ENCODE measurements around the gene RPS6KA5.
"Not testable (repeated sequence)": the region's sequence is repeated elsewhere in the genome, so short reads cannot be mapped to it uniquely, and the experiment has no call there.

The RPS6KA5 gene

DNA sequence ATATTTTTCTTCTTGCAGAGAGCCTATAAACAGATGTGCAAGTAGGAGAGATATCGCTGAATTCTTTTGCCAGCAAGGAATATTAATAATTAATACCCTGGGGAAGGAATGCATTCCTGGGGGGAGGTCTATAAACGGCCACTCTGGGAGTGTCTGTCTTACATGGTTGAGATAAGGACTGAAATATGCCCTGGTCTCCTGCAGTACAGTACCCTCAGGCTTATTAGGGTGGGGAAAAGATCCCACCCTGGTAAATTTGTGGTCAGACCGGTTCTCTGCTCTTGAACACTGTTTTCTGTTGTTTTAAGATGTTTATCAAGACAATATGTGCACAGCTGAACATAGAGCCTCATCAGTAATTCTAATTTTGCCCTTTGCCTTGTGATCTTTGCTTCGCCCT, 236.9 kb downstream of the RPS6KA5 start:
- not testable (repeated sequence) for DNase-seq

DNA sequence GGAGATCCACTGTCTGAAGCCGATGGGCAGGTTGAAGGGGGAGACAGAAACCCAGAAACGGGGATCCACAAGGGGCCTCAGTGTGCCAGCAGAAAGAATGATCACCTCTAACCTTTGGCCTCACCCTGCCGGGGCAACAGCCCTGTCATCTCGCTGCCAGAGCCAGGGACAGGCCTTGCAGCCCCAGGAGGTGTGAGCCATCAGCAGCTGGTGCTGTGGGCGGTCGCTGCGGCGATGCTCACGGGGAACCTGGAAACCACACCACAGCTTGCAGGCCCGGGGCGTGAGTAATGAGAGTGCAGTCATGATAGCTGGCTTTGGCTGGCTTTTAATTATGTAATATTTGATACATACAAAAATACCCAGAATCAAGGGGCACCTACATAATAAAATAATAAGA, 239.5 kb downstream of the RPS6KA5 start:
- DNase-seq: no peak

DNA sequence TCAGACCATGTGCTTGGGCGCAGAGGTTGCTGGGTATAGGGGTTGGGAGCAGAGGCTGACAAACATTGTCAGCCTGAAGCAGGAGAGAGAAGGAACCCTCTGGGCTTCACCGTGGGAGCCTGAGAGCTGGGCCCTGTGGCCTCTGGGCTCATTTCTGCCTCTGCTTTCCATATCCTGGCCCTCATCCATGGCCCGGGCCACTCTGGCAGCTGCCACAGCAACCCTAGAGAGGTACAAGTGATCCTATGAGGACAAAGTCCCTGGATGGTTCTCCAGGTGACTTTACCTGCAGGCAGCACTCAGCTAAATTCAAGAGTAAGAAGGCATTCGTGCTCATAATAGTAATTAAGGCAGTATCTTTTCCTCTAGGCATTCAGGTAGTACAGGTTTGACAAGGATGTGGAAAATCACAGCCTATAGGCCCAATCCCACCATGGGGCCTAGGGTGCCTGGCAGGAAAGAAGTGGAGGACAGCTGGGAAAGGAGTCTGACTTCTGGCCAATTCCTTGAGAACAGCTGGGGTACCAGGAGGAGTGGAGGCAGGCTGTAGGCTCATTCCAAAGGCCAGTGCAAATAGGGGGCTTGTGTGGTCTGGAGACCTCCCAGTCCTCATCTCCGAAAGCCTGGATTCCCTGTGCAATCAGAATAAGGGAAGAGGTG, 240.6 kb downstream of the RPS6KA5 start:
- DNase-seq: no peak

DNA sequence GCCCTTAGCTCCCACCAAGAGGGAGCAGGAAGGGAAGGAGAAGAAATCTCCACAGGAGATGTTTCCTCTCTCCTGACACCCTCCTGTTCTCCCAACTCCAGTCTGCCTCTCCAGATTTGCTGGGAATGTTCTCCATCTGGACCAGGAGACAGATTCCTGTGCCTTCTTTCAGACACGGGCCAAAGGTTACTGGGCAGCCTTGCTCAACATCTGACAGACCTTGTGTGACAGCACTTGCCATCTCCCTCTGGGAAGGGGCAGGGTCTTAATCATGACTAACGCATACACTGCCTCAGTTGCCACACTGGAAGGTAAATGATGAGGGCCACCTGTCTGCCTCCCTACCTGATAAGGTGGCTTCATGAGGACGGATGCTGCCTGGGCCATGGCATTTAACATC, 241.7 kb downstream of the RPS6KA5 start:
- no peak for DNase-seq

DNA sequence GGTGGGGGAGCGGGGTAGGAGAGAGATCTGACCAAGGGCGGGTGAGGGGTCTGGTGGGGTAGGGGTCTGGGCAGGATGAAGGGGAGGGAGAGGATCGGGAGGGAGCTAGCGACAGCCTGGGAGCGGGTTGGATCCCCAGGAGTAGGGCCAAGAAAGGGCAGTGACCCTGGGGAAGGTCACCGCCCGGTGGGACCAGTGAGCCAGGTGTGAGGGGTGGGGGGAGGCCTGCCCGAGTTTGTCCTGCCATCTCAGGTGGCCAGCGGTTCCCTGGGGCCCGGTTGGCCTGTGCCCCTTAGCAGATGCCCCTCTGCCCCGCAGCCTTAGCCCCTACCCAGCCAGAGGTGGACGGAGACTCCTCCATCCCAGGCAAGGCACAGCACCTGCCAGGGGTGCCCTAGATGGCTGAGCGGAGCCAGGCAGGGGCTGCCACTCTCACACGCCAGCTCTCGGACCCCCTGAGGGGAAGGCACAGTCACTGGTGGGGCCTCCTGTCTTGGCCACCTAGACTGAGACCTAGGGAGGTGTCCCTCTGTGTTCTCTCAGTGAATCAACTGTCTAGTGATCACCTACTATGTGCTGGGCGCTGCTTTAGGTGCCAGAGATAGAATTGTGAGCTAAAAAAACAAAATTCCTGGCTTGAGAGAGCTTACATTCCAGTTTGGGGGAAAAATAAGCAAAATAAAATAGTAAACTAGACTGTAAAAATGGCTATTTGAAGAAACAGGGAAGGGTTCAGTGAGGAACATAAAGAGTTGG, 243.6 kb downstream of the RPS6KA5 start:
- DNase-seq: no peak

DNA sequence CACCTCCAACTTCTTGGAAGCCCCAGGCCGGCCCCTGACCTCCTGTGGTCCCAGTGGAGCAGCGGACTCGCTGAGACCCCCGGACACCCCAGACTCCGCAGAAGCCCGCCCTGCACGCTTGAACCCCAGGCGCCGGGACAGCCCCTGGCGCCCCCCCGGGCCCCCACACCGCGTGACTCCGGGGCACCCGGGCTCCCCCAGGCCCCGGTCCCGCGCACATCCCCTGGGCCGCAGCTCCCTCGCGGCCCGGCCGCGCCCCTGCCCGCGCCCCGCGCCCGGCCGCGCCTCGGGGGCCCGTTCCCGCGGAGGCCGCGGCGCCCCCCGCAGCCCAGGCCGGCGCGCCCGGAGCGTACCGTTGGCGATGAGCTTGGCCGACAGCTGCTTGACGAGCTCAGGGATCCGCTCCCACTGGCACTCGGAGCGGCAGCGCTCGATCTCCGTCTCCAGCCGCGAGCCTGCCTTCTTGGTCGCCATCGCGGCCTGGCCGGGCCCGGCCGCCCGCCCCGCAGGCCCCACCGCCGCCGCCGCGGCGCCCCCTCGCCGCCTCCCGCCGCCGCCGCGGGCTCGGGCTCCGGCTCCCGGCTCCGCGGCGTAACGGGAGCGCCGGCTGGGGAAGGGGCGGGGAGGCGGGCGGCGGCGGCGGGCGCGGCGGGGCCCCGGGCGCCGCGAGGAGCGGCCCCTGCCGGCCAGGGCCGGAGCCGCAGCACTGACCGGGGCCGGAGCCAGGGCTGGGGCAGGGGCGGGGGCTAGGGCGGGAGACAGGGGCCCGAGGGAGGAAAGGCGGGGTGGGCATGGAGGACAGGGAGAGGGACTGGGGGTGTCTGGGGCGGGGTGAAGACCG, 244.4 kb downstream of the RPS6KA5 start, which contains the start of gene TTC7B:
Gene TTC7B (minus strand): TSS at position 609 of the 841 bp plus-strand sequence. CDS start 135 bp downstream, at position 474.
- no peak for DNase-seq

DNA sequence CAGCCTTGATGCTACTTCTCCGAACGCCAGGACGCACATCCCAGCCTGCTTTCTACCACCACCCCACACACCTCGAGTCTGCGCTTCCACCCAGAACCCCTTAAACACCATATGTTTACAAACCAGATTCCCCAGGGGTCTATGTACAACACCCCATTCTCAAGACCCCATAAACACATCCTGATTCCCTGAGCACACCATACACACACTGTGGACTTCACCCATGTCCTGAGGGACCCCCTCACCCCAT, 244.9 kb downstream of the RPS6KA5 start:
- no peak for DNase-seq

DNA sequence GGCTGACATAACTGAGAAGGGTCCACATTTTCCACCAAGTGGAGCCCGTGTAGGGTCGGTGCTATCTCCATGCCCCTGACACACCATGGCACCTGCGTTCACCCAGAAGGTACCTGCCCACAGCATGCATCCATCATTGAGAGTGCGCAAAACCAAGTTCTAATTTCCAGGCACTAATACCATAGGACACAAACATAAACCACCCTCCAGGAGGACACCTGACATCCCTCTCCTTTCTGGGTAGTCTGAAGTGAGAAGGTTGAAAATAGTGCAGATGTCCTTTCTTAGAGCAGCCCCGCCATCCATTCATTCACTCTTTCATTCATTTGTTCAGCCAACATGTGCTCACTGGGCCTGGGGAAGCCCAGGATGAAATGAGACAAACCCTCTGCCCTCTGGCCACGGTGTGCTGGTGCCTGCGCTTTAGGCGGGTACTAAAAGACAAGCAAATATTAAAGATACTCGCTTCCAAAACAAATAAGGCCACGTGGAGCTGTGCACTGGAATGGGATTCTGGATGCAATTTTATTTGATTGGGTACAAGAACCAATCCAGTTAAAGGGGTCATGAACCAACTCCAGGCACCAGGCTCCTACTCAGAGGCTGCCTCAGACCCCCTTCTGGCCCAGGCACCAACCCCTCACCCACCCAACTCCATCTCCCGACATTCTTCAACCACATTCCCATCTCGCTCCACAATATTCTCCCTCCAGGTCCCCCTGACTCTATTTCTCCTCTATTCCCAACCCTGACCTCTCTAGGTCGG, 245.5 kb downstream of the RPS6KA5 start:
- no peak for DNase-seq

DNA sequence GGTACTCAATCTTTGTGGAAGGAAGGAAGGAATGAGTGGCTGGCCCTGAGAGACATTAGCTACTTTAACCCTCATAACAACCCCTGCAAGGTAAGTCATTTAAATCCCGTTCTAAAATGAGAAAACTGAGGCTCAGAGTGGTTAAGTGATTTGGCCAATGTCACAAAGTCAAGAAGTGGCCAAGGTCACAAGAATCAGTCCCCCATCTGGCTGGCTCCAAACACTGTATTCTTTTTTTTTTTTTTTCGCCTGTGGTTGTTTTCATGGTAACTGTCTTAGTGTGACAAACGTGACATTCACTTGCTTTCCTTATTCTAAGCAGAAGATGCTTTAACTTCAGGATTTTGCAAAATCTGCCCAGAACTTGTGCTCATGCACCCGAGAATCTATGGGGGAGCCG, 247.0 kb downstream of the RPS6KA5 start:
- DNase-seq: no peak

DNA sequence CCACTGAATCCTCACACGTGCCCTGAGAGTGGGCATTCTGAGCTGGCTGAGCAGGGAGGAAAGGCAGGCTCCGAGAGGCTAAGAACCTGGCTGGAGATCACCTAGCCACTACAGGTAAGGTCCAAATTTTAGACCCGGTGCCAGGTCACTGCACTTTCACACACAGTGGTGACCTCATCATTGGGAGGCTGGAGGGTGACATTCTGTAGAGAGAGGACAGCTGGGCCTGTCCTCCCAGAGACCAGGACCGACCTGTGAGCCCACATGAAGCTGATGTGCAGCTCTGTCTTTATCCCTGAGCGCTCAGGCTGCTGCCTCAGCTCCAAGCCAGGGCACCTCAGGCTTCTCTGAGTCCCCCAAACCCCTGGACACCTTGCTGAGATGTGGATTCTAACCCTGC, 248.3 kb downstream of the RPS6KA5 start:
- DNase-seq: no peak

DNA sequence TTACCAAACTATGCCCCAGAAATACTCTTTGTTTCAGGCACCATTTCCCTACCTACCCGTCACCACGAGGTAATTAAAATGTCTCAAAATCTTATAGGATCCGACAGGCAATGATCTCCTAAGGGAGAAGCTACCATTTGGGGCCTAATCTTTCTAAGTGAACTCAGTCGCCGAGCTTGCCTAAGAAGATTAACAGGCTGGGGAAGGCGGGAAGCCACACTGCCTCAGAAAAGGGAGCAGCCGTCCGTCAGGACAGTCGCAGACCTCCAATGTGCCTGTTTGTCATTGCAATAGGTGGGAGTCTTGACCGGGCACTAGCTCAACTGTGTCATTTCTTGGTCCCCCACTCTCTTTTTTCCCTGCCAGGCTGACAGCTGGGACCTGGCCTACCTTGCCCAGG, 248.8 kb downstream of the RPS6KA5 start:
- no peak for DNase-seq

DNA sequence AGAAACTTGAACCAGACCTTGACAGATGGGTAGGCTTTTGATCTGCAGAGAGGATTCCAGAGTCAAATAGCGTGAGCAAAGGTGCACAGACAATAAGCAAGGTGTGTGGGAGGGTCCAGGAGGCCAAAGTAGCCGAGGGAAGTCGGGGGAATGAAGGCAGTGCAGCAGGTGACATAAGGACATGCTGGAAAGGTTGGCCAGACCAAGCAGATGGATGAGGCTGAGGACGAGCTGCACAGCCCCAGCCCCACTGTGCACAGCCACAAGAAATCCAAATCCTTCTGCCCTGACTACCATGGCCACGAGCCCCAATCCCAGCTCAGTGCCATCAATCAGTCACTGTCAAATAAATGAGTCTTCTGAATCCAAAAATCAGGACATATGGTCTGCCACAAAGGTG, 249.6 kb downstream of the RPS6KA5 start:
- no peak for DNase-seq

DNA sequence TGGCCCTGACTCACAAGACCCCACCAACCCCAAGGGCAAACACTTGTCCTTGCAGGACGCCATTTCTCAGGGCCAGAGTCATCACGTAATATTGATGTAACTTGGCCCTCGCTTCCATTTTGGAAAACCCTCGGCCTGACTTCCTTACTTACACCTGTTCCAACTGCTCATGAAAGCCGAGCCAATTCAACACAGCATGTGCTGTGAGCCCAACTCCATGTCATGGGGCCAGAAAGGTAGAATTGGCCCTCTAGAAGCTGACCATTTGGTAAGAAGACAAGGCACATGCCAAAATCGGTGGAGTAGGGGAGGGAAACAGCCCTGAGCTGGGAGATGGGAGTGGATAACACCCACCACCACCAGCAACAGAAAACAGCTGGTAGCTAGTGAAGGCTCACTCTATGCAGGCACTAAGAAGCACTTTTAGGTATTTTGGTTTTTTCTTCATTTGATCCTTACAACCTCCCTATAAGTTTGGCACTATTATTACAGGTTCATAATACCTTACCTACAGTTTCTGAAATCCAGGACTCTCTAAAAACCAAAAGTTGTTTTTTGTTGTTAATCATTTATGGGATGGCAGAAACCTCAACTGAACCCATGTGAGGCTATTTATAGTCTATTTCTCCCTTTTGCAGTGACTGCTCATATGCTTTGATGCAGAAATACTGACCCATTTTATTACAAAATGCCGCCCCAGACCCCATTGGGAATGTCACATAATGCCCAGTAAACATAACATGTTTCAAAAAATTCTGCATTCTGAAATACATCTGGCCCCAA, 250.7 kb downstream of the RPS6KA5 start:
- DNase-seq: no peak

DNA sequence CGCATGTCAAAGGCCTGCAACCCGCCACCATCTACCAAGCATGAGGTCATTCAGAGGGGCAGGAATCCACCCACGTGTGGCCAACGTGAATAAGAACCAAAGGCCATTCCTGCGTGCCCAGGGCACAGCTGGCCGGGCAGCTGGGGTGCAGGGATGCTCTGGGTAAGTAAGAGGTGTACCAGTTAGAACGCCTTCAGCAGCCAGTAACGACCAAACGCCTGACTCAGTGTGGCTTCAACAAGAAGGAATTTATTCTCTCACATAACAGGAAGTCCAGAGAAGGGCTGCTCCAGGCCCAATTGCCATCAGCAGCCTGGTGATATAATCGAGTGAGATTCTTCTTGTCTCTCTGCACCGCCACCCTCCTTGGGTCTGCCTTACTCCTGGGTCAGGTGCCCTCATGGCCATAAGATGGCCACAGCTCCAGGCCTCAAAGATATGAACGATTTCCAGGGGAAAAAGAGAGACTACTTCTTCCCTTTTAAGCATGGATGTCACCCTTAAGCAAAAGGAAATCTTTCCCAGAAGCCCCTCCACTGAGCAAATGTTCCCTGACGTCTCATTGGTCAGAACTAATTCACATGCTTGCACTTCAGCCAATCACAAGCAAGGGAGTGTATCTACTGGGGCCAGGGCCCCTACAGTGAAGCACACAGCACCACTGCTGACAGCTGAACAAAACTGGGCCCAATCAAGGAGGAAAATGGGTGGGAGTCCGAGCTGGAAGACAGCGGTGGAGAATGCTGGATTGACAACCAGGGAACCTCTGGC, 251.5 kb downstream of the RPS6KA5 start:
- no peak for DNase-seq

DNA sequence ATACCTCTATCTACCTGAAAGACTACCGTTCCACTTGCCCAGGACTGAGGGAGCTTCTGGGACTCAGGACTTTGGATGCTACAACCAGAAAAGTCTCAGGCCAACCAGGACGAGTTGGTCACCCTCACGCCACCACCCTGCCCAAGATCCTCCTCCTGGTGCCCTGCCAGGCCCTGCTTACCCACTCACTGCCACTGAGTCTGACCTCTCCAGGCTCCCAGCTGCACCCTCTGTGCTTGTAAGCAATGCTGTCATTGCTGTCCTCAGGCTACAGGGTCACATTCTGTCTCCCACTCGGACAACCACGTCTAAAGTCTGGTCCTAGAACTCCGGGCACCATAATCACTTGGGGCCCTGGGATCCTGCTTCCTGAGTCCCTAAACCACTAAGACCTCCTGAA, 253.4 kb downstream of the RPS6KA5 start:
- DNase-seq: no peak

DNA sequence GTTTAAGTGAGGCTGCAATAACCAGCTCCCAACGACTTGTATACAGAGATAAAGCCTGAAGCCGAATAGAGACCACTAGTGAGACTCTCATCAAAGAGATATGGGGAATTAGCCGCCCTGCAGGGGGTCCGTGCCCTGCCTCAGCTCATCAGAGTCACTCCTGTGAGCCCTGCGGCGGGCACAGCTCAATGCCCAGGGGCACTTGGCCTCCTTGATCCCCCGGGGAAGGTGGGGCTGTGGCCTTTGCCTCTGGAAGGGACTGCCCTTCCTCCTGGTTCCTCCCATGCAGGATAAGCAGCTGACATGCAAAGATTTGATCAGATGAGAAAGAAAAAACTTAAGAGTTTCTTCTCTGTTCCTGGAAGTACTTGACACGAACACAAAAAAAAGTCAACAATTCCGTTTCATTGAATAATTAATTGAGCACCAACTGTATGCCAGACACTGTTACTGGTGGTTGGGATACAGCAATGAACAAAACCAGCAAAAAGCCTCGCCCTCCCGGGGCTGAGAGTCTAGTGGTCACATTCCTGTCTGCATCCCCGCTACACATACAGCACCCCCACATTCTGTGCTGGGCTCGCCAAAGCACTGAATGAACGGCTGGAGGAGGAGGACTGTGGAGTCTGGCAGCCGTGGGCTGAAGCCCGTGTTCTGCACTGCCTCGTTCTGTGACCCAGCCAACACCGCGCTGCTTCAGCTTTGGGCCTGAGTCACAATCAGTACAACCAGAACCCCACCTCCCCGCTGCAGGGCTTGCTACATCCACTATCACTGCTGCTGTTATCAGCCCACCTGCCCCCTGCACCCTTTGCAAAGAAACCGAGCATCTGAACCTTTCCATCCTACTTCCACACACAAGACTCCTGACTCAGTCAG, 254.5 kb downstream of the RPS6KA5 start:
- no peak for DNase-seq

DNA sequence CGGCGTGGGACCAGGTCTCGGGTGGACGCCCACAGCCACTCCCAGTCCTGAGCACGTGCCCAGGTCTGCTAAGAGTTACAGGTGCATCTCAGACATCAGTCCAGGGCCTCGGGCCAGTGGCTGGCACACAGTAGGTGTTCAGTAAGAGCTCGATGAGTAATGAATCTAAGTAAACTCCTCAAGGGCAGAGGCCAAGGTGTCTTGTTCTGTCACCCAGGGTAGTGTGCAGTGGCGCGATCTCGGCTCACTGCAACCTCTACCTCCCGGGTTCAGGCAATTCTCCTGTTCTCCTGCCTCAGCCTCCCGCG, 255.4 kb downstream of the RPS6KA5 start:
- DNase-seq: no peak

DNA sequence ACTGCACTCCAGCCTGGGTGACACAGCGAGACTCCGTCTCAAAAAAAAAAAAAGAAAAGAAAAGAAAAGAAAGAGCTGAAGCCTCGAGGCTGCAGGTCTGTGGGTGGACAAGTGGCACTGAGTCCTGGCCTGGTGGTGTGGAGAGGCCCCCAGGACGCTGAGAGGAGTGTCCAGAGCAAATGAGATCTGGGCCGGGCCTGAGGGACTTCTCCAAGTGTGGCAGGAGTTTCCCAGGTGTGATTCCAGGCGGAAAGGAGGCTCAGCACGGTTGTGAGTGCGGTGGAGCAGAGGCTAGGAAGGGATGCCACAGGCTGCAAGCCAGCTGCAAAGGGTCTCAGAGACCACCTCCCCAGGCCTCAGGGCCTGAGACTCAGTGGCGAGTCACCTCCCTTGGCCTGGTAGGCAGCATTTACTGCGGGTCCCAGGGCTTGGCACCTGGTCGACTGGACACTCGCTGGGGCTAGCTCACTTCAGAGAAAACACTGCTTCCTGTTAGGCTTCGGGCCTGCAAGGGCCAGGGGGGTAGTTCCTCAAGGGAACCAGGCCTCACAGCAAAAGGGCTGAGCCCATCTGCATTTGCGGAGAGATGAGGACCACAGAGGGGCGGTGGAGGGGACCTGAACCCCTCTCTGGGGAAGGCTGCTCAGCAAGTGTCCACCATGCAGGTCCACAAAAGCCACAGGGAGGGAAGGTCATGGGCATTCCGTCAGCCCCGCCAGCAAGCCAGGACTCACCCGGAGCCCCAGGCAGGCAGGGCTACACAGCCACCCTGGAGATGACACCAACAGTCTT, 256.0 kb downstream of the RPS6KA5 start:
- no peak for DNase-seq

DNA sequence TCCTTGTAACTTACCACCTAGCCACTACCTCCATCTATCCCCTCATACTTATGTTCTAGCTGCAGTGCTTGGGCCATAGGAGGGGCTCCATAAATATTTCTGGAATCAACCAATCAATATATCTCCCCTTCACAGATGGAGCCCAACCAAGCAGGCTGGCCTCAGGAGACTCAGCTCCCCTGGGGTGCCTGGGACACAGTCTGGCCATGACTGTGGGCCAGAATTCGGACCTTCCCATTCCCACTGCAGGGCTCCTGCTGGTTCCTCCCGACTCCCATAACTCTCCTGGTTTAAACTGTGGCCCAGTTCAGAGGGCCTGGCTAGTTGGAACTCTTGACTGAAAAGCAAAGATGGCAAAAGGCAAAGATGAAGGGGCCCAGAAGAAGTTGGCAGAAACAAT, 257.2 kb downstream of the RPS6KA5 start:
- no peak for DNase-seq

DNA sequence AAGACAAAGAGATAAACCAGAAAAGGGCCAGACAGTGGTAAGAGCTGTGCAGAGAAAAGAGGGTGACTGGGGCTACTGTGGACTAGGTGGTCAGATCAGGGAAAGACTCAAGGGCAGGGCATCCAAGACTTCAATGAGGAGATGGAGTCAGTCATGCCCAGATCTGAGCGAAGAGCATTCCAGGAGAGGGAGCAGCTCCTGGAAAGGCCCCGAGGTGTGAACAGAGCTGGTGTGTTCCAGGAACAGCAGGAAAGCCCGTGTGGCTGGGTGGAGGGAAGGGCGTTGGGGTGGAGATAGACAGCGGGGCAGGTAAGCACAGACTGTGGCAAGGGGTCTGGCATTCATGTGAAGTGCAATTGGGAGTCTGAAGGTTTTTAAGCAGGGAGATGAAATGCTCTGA, 261.0 kb downstream of the RPS6KA5 start:
- DNase-seq: no peak

Data from cortex of kidney (tissue), 1 donor.